Measurements from ENCODE around the gene POLR2F.
"Not testable (repeated sequence)": the region's sequence is repeated elsewhere in the genome, so short reads cannot be mapped to it uniquely, and the experiment has no call there.

POLR2F gene

GRCh38 chr22:37955825-37956397 is 2.4 kb downstream of the POLR2F start:
- DNase-seq: not testable (repeated sequence)

DNA sequence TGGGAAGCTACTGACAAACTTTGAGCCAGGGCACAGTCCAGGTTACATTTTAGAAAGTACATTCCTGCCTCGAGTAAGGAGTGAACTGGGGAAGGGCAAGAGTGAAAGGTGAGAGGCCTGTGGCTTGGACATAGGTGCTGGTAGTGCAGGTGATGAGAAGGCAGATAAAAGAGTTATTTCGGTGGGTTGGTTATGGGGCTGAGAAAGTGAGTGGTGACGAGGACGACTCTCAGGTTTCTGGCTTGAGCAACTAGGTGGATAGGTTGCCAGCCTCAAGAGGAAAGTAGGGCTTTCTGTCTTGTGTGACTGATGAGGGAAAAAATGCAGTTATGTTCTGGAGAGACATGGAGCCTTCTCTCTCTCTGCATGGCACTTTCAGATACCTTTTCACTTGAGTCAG is 3.7 kb downstream of the POLR2F start:
- DNase-seq: no peak

GRCh38 chr22:37959231-37959825 is 5.8 kb downstream of the POLR2F start:
- DNase-seq: no peak

GRCh38 chr22:37961062-37961461 is 7.6 kb downstream of the POLR2F start:
- DNase-seq: no peak

GRCh38 chr22:37965940-37966664 is 12.6 kb downstream of the POLR2F start:
- DNase-seq: no peak

- DNase-seq: no peak
Observed at GRCh38 chr22:37967147-37967546, 13.6 kb downstream of the POLR2F start.

GRCh38 chr22:37967637-37968451 is 14.3 kb downstream of the POLR2F start:
- no peak for DNase-seq

DNA sequence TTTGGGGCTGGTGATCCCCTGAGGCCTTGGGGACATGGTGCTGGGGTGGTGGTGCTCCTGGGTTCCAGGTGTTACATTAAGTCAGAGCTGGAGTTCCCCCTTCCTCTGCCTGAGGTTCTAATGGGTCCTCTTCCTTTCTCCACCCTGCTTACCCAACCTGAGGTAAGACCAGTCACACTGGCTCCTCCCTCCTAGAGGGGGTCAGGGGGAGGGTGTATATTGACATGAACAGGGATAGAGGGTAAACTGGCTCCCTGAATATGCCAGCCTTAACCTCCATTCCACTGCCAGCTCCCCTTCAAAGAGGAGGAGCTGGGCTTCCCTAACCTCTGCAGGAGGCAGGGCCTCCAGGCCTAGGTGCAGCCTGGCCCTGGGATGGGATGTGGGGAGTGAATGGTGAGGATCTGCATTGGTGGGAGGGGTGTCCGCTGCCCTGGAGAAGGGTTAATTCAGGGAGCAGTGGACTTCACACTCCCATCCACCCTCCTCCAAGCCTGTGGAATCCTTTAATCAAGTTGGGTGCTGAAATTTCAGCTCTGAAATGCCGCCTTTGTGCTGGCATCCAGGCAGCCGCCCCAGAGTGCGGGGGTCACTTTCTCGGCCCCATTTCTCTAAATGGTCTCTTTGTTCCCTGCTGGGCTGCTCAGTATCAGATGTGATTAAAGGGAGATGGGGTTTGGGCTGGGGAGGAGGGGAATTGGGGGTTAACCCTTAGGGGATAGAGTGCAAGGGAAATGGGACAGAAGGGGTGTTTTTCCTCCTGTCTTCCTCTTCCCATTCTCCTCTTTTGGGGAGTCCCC is 15.2 kb downstream of the POLR2F start:
- no peak for DNase-seq

- DNase-seq: no peak
Observed at GRCh38 chr22:37970864-37971263, 17.4 kb downstream of the POLR2F start.

DNA sequence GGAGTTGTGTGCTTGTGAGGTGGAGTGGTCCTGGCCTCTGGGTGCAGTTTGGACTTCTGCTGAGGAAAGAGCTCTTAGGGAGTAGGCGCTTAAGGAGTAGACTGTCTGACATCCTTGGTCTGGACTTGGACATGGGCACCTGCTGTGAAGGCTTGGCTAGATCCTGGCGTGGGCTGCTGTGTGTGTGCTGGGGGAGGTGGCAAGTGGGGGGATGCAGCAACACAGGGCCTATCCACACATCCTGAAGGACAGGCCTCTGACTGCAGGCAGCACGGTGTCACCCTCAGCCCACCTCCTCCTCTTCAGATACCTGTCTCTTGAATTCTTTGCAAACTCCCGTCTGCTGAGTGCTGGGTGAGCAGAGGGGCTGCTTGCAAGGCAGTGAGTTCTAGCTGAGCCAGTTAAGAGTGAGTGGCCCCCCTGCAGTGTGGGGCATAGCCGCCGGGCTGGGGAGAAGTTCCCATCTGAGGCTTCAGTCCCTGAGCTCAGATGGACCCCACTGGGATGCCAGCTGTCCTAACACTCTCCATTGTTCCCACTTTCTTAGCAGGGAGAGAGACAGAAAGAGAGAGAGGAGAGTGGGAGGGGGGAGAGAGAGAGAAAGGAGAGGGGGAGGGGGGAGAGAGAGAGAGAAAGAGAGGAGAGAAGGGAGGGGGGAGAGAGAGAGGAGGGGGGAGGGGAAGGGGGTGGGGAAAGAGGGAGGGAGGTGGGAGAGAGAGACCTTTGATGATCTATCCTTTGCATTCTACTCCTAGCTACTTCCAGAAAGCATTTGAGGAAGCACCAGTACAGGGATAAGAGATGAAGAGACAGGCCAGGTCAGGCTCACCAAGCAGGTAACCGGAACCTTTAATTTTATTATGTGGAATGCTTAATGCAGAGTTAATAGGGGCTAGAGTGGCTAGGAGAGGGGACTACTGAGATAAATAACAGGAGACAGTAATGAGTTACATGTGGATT is 18.3 kb downstream of the POLR2F start:
- DNase-seq: no peak

DNA sequence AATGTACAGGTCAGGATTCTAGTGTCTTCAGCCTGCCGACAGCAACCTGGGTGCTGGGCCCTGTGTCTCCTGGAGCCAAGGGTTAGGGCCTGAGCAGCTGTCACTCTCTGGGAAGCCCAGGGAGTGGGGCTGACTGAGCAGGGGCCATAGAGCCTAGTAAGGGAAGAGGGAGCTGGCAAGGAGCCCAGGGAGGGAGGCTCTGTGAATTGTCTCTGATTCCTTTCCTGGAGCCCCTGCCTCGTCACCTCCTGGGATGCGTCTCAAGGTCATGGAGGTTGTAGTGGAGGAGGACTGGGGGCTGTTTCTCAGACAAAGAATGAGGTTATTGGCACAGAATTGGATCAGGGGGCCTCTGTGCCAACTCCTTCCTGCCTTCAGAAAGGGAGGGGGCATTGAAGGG is 19.0 kb downstream of the POLR2F start:
- DNase-seq: no peak

DNA sequence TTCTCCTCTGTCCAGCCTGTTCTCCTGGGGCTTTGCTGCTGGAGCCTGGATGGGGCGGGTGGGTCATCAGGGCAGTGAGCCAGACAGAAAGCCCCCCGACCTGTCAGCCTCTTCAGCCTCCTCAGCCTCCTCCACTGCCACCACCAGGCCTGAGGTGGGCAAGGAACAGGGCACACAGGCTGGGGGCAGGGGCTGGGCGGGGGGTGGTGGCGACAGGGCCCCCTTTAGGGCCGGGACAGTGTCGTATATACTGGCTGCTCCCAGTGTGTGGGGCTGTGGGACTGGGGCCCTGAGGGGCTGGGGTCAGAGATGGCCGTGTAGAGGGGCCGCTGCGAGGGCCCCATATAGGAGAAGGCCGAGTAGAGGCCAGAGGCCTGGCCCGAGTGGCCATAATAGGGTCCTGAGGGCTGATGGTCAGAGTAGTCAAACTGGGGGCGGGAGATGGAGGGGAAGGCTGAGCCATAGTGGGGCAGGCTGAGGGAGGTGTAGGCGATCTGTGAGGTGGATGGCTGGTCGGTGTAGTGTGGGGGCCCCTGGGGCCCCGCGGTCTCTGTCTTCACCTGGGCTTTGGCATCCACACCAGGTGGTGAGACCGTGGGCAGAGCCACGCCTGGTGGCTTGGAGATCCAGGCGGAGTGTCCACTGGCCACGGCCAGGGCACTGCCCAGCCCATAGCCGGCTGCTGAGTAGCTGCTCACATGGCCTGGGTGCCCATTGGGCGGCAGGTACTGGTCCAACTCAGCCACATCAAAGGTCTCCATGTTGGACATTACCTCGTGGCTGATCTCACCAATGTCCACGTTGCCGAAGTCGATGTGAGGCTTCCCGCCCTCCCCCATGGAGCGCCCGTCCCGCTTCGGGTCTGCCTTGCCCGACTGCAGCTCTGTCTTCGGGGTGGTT is 20.0 kb downstream of the POLR2F start:
- DNase-seq: no peak

- DNase-seq: no peak
Observed at GRCh38 chr22:37975153-37975552, 21.7 kb downstream of the POLR2F start.

DNA sequence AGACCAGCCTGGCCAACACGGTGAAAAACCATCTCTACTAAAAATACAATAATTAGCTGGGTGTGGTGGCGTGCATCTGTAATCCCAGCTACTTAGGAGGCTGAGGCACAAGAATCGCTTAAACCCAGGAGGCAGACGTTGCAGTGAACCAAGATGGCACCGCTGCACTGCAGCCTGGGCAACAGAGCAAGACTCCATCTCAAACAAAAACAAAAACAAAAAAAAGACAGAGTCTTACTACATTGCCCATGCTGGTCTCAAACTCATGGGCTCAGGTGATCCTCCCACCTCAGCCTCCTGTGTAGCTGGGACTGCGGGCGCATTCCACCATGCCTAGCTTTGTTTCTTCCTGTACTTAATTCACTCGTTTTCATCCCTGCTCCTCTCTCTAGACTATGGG is 22.5 kb downstream of the POLR2F start:
- not testable (repeated sequence) for DNase-seq

DNA sequence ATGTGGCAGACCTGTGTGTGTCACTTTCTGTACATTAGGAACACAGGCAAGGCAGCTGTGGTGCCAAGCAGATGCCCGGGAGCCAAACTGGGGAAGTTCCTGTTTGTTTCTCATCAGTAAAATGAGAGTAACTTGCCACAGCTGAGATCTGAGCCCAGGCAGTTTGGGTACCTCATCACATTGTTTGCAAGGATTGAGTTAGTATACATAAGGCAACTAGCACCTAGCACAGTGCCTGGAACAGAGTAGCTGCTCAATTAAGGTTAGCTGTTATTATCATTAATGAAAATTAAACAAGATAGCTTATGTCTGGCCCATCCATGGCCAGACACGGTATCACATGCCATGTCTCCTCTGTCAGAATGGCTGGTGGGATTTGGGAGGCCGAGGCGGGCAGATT is 23.0 kb downstream of the POLR2F start:
- DNase-seq: no peak

DNA sequence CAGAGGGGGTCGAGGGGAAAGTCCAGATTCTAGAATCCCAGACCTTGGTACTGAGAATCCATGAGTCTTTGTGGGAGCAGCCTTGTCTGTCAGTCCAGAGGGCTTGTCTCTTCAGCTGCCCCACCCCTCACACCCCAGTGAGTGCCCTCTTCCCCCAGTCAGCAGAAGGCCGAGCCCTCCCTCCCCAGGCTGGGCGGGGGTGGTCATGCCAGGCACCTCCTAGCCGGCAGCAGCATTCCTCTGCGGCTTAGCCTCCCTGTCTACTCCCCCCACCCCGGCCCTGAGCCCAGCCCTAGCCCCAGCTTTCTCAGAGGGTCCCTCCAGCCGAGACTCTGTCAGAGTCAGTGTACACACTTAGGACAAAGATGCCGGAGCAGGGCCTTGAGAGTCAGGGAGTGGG is 26.3 kb downstream of the POLR2F start:
- no peak for DNase-seq

DNA sequence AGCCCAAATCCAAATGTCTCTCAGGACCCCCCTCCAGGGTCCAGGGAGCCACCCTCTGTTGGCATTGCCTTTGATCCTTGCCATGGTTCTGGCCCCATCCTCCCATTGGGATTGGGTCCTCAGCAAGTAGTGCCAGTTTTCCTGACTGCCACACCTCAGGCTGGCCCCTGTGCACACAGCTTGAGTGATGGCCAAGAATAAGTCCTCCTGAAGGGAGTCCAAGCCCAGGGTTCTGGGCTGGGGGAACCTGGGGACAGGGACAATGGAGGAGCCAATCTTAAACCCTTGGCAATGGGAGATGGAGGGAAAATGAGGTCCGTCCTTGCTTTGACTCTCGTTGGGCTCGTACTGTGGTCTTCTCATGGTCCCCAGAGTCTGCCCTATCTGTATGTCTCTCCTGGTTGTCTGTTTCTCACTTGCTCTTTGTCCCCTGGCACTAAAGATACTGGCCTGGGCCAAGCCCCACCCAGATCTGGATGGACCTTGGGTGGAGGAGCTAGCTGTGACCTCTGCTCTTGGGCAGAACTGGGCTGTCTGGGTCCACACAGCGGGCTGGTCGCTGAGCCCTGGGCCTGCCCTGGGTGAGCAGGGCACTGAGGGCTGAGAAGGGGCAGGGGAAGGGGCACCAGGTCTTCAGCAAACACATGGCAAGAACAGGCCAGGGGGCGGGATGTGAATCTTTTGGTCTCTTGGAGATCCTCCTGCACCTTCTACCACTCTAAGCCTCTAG is 27.9 kb downstream of the POLR2F start:
- no peak for DNase-seq

DNA sequence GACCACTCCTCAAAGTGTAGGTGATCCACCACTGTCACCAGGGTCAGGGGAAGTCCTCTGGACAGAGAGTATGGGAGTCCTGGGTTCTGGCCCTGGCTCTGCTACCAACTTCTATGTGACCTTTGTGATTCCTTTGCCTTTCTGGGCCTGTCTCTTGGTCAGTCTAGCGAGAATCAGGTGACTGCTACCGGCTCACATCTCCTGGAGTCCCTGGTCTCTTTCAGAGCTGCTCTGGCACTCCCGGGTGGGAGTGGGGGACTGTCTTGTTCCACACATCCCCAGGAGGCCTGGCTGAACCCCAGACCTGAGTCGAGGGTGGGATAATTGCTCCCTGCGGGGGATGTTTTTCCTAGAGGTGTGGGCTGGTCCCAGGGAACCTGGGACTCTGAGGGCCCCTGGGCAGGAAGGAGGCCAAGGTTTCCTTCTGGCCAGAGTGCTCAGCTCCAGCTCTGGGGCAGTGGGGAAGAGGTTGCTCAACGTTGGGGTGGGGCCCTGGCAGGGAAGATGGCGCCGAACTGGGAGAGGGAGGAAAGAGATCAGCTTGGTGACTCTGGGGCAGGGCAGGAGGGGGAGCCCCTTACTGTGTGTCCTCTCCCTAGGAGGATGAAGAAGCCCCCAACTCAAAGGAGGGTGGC is 28.8 kb downstream of the POLR2F start:
- no peak for DNase-seq

All from activated CD4-positive, alpha-beta T cell treated with anti-CD3 and anti-CD28 coated beads, Interleukin-10, Interleukin-2, amounts not matched to agents 100 ng/mL and 50 ng/mL, durations not matched to agents 16 hours and 8 hours (primary cell).